ENCODE data around the gene SLC25A48. TPM values are rescaled to one million over a fixed set of nuclear protein-coding genes. Genes with fewer than 3 reads are reported as not detected.
"Not testable (repeated sequence)": the region's sequence is repeated elsewhere in the genome, so short reads cannot be mapped to it uniquely, and the experiment has no call there.

The SLC25A48 gene
- total and polyA plus RNA-seq, 3 donors from 2014 or later = 0.71 to 1.8 (median 1.4) TPM

GRCh38 chr5:135850671-135851070 is 16.2 kb downstream of the SLC25A48 start:
- Histone ChIP-seq H3K4me1 (no peaks in the 10 kb centered on the region), H3K27ac (no peak overlapping the region), H3K27me3 (no peaks in the 10 kb centered on the region), H3K9me3 (no peaks in the 10 kb centered on the region), H3K4me3 (no peak overlapping the region), H3K36me3 (ENCODE audit: low read depth, missing control alignments) (no peaks in the 10 kb centered on the region)
- 81 to 91% methylated on average over 6 of the region's 6 CpGs for WGBS, 2 donors
- no peak for DNase-seq
- TF ChIP-seq POLR2A (IDR thresholded peaks at IDR 0.05) (no peak), CTCF (IDR thresholded peaks at IDR 0.05) (no peak)
- intact Hi-C loops (cut with DNase I; ENCODE audit: low total_unique reads) = no loop called here

GRCh38 chr5:135851186-135851914 is 16.9 kb downstream of the SLC25A48 start:
- no peaks in the 10 kb centered on the region for H3K4me1 ChIP-seq
- DNase-seq = no peak
- WGBS, 2 donors = 85 to 86% methylated on average over 24 of the region's 24 CpGs
- no peaks in the 10 kb centered on the region for H3K9me3 ChIP-seq
- intact Hi-C loops (cut with DNase I; ENCODE audit: low total_unique reads) = no loop called here
- no peak overlapping the region for H3K27ac ChIP-seq
- H3K36me3 ChIP-seq (ENCODE audit: low read depth, missing control alignments) = no peaks in the 10 kb centered on the region
- H3K27me3 ChIP-seq = no peaks in the 10 kb centered on the region
- TF ChIP-seq CTCF (IDR thresholded peaks at IDR 0.05) = no peak
- no peak for TF ChIP-seq POLR2A (IDR thresholded peaks at IDR 0.05)
- no peak overlapping the region for H3K4me3 ChIP-seq

GRCh38 chr5:135851915-135852845 is 17.7 kb downstream of the SLC25A48 start:
- Histone ChIP-seq H3K36me3 (ENCODE audit: low read depth, missing control alignments) (no peaks in the 10 kb centered on the region), H3K4me3 (peak overlapping the region in 1 of 2 donors; percentile 45), H3K4me1 (no peaks in the 10 kb centered on the region), H3K9me3 (no peaks in the 10 kb centered on the region), H3K27me3 (no peaks in the 10 kb centered on the region), H3K27ac (no peak overlapping the region)
- intact Hi-C loops (cut with DNase I; ENCODE audit: low total_unique reads) = no loop called here
- no peak for DNase-seq
- TF ChIP-seq POLR2A (IDR thresholded peaks at IDR 0.05) (no peak), CTCF (IDR thresholded peaks at IDR 0.05) (no peak)
- 55 to 87% methylated on average over 29 to 31 of the region's 34 CpGs for WGBS, 2 donors

GRCh38 chr5:135857630-135858311 is 23.3 kb downstream of the SLC25A48 start:
- no peaks in the 10 kb centered on the region for H3K36me3 ChIP-seq (ENCODE audit: low read depth, missing control alignments)
- H3K9me3 ChIP-seq = no peaks in the 10 kb centered on the region
- H3K27me3 ChIP-seq = no peaks in the 10 kb centered on the region
- 81 to 86% methylated on average over 2 of the region's 2 CpGs for WGBS, 2 donors
- DNase-seq = no peak
- H3K4me3 ChIP-seq = no peak overlapping the region
- no peak for TF ChIP-seq CTCF (IDR thresholded peaks at IDR 0.05)
- no peak for TF ChIP-seq POLR2A (IDR thresholded peaks at IDR 0.05)
- no peaks in the 10 kb centered on the region for H3K4me1 ChIP-seq
- no peak overlapping the region for H3K27ac ChIP-seq
- intact Hi-C loops (cut with DNase I; ENCODE audit: low total_unique reads) = no loop called here

GRCh38 chr5:135859186-135859585 is 24.7 kb downstream of the SLC25A48 start:
- 73 to 82% methylated on average over 3 of the region's 3 CpGs for WGBS, 2 donors
- H3K36me3 ChIP-seq (ENCODE audit: low read depth, missing control alignments); H3K9me3 ChIP-seq; H3K4me3 ChIP-seq; H3K4me1 ChIP-seq; H3K27ac ChIP-seq; intact Hi-C loops (cut with DNase I; ENCODE audit: low total_unique reads); H3K27me3 ChIP-seq; DNase-seq: not testable (repeated sequence)
